NCI-H2196 treated with DMSO at 0.1 percent for 48 hours (cell line): ENCODE measurements around the gene TBC1D22B.
"Not testable (repeated sequence)": the region's sequence is repeated elsewhere in the genome, so short reads cannot be mapped to it uniquely, and the experiment has no call there.

Experiments used
- DNase-seq: peaks from one replicate; lab custom pipeline; 2025; ENCODE audit not compliant: unreplicated experiment; lab: John Stamatoyannopoulos, UW

TBC1D22B gene

DNA sequence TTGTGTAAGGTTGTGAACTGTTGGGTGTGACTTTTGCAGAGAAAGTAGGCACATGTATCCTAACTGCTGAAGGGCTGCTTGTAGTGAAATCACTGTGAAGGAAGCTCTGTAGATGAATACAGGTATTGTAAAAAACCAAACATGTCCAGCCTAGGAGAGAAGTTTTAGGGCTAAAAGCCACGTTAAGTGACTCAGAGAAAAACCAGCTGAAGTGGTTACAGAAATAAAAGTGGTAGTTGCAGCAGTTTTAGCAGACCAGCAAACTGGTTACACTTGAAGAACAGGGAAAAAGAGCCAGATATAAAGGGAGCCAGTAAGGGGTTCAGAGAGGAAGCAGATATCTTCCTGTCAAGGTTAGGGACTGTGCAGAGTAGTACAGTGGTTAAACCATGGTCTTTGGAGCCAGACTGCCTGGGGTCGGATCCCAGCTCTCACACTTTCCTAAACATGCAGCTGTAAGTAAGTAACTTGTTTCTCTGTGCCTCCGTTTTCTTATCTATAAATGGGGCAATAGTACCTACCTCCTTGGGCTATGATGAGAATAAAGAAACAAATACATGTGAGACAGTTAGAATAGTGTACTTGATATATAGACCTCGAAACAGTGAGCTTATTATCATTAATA is 62.4 kb downstream of the TBC1D22B start:
- DNase-seq, result no peak

DNA sequence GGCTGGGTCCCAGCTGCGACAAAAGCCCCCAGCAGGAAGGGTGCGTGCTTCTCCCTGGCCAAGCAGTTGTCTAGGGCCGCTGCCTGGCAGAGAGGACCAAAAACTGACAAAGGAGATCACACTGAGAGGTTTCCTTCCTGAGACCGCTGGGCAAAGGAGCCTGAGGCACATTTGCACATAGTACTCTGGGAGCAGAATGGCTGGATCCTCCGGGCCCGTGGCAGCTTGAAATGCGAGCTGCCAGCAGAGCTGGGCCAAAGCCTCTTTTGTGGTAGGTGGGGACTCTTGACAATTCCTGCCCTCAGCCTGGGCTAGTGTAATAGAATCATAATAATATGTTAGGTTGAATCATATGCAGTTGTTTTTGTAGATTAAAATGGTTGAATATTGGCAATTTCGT is 63.1 kb downstream of the TBC1D22B start:
- DNase-seq, result no peak

DNA sequence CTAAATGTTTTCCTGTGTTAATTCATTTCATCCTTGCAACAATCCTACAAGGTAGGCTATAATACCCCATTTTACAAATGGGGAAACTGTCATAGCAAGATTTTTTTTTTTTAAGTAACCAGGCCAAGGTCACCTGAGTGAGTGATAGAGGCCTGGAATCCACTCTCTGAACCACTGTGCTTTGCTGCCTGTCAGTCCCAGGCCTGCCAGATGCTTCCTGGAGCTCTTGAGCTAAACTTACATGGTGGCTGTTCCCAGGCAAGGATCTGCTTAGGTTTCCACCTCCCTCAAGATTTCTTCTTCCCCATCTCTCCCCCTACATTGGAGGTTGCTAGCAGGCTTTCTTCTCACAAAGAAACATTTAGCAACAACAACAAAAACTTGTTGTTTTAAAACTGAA is 63.5 kb downstream of the TBC1D22B start:
- DNase-seq, result no peak

DNA sequence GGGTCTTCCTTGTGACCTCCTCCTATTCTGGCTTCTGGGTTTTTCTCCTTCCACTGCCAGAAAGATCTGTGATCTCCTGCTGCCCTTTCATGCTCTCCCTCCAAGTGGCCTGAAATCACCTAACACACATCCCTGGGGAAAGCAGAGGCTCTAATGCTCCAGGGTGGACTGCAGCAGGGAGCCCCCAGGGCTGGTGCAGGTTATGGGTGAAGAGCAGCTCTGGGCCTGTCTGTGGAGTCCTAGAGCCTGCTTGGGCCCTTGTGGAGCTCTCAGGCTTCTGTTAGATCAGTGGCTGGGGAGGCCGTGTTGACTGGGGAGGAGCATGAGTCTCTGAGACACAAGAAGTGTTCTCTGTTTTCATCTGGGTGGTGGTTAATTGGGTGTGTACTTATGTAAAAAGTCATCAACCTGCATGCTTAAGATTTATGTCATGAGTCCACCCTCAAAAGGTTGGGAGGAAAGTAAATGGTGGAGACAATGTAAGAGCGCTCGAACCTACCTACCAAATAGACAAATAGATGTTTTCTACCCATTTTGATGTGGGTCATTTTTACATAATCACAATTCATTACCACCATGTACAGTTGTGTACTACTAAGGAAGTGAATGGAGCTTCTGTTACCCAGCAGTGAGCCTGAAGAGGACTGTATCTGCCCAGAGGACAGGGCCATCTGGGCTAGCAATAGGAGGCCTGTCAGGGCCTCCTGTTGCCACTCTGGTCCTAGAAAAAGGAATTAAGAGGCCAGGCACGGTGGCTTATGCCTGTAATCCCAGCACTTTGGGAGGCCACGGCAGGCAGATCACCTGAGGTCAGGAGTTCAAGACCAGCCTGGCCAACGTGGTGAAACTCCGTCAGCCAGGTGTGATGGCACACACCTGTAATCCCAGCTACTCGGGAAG is 64.2 kb downstream of the TBC1D22B start:
- DNase-seq, result no peak

DNA sequence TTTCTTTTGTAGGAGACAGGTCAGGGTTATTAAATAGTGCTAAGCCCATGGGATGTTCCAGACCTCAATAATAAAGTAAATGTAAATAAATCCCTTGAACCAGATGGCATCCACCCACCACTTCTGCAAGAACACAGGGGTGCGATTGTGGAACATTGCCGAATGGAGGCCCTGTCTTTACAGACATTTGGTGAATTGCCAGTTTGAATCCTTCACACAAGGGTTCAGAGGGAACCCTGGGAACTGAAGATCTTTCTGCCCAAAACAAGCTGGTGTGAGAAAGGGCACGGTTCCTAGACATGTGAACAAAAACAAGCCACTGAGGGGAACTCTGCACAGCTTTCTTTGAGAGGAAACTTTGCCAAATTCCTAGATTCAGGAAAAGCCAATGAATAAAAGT is 66.0 kb downstream of the TBC1D22B start:
- no peak for DNase-seq

DNA sequence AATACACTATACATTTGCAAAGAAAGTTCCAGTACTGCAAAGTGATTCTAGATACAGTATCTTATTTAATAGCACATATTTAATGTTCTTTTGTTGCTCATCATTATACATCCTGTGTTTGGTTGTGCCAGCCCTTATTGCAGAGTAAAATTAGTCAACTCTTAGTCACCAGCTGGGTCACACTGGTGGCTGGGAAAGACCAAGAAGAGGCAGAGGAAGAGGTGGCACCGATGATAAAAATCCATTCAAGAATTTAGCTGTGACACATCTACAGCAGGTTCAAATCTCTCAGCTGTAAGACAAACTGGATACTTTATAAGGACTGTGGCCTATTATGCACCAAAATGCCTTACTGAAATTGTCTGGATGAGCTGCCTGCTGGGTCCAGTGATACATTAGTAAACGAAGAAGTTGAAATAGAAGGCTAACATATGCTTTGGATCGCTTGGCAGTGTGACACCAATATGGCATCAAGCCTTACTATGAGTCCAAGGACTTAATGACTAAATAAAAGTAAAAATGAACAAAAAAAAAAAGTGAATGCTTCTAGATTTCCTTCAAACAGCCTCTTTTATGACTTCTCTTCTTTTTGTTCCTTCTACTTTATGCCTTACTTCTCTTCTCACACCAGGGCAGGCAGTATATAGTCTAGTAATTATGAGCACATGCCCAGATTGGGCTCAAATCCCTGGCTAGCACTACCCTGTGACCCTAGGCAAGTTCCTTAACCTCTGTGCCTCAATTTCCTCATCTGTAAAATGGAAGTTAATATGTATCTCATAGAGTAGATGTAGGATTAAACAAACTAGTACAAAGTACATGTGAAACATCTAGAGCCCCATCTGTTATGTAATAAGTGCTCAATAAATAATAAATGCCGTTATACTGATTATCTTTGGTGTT is 66.8 kb downstream of the TBC1D22B start:
- DNase-seq, result no peak

DNA sequence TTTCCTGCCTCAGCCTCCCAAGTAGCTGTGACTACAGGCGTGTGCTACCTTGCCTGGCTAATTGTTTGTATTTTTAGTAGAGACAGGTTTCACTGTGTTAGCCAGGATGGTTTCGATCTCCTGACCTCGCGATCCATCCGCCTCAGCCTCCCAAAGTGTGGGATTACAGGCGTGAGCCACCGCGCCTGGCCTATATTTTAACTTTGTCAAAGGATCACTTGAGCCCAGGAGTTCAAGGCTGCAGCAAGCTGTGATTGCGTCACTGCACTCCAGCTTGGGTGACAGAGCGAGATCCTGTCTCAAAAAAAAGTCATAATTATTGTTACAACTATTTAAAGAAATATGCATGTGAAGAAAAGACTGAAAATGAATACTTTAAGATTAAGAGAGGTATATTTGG is 72.8 kb downstream of the TBC1D22B start:
- DNase-seq, result not testable (repeated sequence)

DNA sequence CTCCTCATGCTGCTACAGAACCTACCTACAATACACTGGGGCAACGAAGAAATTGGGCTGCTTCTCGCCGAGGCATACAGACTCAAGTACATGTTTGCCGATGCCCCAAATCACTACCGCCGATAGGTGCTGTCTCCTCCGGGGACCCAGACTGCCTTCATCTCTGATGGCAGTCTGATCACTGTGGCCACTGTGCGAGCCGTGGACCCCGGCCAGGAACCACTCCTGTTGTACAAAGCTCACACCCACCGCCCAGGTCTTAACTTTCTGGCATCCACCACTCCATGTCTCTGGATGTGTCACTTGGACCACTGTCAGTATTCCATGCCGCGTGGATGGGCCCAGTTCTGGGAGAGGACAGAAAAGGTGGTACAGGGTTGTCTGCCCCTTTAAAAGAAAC is 73.5 kb downstream of the TBC1D22B start:
- DNase-seq, result no peak

DNA sequence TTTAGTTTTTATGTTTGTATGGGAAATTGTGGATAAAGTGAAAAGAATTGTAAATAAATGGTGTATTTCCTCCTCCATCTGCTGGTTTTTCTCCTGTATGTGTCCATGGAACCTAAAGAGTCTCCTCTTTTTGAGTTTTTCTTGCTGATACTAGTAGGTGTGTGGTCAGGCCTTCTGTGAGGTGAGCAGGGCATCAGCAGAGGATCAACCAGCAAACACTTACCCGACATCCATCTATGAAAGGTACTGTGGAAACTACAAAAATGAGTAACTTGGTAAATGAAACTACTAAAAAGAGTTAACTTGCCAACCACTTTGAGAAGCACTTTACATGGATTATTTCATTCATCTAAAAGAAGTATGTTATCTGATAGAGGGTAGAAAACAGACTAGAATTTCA is 75.3 kb downstream of the TBC1D22B start:
- no peak for DNase-seq

DNA sequence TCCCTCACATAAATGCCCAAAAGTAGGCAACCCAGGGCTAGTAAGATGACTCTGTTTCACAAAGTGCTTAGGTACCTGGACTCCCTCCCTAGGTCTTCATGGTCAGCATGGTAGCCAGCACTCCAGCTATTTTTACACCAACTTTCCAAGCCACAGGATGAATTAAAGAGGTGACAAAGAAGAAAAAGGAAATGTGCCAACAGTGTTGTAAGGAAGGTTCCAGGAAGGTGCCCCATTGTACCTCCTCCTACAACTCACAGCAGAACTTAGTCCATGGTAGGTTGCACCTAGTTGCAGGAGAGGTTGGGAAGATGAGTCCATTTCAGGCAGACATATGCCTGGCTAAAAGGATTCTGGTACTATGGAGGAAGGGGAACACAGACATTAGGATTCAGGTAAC is 76.5 kb downstream of the TBC1D22B start:
- no peak for DNase-seq

DNA sequence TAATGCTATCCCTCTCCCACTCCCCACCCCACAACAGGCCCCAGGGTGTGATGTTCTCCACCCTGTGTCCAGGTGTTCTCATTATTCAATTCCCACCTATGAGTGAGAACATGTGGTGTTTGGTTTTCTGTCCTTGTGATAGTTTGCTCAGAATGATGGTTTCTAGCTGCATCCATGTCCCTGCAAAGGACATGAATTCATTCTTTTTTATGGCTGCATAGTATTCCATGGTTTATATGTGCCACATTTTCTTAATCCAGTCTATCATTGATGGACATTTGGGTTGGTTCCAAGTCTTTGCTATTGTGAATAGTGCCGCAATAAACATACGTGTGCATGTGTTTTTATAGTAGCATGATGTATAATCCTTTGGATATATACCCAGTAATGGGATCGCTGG is 80.7 kb downstream of the TBC1D22B start:
- not testable (repeated sequence) for DNase-seq

DNA sequence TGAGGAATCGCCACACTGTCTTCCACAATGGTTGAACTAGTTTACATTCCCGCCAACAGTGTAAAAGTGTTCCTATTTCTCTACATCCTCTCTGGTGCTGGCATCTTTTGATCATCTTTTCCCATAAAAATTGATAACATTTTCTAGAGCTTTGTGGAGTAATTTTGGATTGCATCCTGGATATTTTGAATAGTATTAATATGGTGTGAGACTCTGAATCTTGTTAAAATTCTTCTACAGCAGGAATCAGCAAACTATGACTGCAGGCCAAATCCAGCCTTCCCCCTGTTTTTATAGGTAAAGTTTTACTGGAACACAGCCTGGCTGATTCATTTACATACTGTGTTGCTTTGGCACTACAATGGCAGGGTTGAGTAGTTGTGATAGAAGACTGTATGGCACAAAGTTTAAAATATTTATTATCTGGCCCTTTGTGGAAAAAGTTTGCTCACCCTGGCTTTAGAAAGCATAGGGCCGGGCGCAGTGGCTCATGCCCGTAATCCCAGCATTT is 81.2 kb downstream of the TBC1D22B start:
- DNase-seq, result no peak

DNA sequence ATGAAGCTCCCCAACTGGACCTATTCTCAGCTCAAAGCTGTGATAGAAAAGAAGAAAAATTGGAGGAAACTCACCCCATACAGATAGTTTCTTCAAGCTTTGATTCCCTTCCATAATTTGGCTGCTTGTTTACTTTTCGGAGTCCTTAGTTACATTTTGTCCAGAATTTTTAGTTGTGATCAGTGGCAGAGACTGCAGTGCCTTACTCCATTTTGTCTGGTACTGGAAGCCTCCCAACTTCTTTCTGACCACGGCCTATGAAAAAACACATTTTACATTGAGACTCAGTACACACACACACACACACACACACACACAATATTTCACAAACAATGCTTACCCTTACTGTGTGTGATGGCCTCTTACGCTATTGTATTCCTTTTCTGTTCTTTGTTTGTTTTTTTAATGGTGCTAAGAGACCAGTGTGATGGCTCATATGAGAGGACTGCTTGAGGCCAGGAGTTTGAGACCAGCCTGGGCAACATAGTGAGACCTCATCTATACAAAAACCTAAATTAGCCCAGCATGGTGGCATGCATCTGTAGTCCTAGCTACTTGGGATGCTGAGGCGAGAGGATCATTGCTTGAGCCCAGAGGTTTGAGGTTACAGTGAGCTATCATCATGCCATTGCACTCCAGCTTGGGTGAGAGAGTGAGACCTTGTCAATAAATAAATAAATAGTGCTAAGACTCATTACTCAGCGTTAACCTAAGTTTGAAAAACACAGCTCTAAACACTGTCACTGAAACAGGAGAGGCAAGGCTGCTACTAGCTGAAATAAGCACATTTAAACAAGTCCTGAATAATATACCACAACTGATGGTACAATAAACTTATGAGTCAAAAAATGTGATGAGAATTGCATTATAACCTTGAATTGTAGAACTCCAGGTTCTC is 82.4 kb downstream of the TBC1D22B start:
- DNase-seq, result no peak

DNA sequence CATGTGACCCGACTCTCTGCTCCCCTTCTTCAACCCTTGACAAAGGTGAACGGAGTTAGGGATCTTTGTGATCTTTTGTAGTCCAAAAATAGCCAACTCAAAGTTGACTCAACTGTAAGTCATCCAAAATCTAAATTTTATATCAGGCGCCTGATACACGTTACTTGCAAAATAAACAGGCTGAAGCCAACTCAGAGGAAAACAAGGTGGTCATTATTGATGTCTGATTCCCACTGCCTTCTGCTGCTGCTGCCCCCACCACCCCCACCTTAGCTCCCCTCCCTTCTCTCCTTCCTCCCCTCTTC is 83.0 kb downstream of the TBC1D22B start:
- DNase-seq, result no peak

DNA sequence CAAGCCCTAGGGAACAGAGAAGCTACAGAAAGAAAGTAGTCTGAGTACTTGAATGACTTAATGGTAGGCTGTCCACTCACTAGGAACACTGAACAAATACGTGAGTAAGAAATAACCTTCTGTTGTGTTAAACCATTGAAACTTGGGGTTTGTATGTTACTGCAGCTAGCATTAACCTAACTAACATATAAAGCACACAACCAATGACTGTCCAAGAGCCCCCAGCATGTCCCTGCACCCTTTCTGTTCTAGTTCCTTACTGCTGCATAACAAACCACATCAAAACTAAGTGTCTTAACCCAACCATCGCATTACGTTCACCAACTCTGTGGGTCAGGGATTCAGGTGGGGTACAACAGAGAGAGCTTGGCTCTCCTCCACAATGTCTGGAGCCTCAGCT is 85.7 kb downstream of the TBC1D22B start:
- no peak for DNase-seq

DNA sequence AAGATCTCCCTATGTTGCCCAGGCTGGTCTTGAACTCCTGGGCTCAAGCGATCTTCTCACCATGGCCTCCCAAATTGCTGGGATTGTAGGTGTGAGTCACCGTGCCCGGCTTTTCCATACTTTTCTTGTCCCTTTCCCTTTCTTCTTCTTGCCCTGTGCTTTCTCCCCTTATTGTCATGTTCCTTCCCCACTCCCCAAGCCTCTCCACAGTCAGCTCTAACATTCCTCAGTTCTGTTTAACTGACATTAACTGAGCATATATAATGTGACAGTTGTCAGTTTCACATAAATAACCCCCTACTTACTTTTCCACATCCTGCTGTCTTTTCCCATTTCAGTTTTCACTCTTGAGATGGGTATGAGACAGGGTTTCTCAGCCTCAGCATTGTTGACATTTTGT is 86.7 kb downstream of the TBC1D22B start:
- DNase-seq, result no peak

DNA sequence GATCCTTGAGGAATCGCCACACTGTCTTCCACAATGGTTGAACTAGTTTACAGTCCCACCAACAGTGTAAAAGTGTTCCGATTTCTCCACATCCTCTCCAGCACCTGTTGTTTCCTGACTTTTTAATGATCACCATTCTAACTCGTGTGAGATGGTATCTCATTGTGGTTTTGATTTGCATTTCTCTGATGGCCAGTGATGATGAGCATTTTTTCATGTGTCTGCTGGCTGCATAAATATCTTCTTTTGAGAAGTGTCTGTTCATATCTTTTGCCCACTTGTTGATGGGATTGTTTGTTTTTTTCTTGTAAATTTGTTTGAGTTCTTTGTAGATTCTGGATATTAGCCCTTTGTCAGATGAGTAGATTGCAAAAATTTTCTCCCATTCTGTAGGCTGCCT is 88.2 kb downstream of the TBC1D22B start:
- not testable (repeated sequence) for DNase-seq

DNA sequence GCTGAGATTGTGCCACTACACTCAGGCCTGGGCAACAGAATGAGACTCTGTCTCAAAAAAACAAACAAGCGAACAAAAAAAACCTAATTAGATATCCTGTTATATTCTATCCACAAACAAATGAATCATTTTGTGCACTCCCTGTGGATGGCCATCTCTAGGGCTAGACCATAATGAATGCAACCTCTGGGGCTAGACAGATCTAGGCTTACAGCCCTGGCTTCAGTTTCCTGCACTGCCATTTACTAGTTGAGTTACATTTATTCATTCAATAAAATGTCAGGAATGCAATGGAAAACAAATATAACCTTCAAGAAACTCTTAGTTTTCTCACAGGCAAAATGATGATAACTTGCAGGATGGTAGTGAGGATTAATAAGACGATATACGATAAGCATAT is 89.6 kb downstream of the TBC1D22B start:
- no peak for DNase-seq

DNA sequence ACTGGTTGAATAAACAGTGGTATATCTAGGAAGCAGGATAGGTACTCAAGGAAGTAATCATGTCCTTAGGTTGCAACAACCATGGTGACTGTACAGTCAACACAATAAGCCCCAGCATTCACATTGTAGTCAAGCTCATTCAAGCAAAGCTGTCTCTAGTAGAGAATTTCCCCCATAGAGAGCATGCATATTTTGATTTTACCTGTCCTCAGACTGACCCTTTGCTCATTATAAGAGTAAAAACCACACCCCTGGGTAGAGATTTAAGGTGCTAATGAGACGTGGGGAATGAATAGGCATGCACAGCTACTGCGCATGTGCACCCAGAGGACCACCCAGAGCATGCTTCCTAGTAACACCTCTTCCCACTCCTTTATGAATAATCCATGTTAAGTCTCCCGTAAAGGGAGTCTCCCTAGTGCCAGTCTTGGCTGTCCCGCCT is 90.1 kb downstream of the TBC1D22B start:
- DNase-seq, result no peak

DNA sequence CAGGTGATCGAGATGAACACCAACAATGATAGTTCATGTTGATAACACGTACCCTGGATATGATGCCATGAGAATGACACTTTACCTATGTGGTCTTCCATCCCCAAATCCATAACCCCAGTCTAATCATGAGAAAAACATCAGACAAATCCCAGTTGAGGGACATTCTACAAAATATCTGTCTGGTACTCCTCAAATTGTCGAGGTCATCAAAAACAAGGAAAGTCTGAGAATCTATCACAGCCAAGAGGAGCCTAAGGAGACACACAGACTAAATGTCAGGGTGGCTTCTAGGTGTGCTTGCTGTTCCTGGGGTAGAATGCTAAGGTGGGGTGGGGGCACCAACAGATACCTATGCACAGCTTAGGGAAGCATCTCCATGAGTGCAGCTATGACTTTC is 93.5 kb downstream of the TBC1D22B start:
- DNase-seq, result no peak

DNA sequence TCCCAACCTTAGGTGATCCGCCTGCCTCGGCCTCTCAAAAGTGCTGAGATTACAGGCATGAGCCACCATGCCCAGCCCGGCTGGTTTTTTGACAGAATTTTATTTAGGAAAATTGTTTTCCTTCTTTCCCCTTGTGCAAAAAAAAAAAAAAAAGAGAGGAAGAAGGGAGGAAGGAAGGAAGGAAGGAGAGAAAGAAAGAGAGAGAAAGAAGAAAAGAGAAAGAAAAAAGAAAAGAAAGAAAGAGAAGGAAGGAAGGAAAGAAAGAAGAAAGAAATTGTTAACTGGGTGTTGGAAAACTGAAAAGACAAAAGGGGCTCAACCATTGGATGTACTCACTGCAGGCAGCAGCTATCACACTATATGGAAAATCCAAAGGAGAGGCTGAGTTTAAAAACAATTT is 94.8 kb downstream of the TBC1D22B start:
- no peak for DNase-seq
